ENCODE results near the gene NBDY.

DNA sequence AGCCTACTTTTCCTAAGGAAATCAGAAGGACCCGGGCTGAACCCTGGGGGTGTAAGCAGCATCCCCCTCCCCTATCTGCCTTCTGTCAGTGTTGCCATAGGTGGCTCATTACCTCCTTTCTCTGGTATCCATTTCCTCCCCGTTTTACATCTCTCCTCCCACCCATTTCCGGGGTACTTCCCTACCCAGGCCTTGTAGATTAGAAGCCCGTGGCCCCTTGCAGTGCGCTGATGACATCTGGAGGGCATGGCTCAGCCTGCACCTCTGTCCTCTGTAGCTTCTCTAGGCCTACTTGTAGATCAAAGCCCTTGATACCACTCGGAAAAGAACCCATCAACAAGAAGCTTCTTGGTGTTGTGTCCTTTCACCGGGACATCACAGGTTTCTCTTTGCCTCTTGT lies 71.8 kb downstream of the NBDY start:
- no peak for TF ChIP-seq EZH2 (IDR thresholded peaks at IDR 0.05)
- TF ChIP-seq POLR2AphosphoS5 (IDR thresholded peaks at IDR 0.05; ENCODE audit: borderline replicate concordance, low read depth, low read length), result no peak
- no peak for TF ChIP-seq FOXP2 (optimal IDR thresholded peaks at IDR 0.05; ENCODE audit: control extremely low read depth, extremely low read length, insufficient read depth)

All from SK-N-MC (cell line).